Bronchial epithelial cell (primary cell): ENCODE data around the gene SLC22A2. TPM values are rescaled to one million over a fixed set of nuclear protein-coding genes. Genes with fewer than 3 reads are reported as not detected.

ENCODE experiments used
- DNase-seq: peaks from one replicate; pipeline ENCODE4 v3.0.0-alpha.2; 2010; ENCODE audit warnings: low read depth
- FAIRE-seq: peaks from 2 replicates; lab custom pipeline; 2011; peaks lifted over from hg19 to GRCh38; lab: Jason Lieb, UNC
- H3K27me3 ChIP-seq: 2 replicates; pipeline ENCODE4 v1.5.1; 2011; ENCODE audit warnings: low read length; ENCODE audit not compliant: control insufficient read depth, insufficient read depth
- H3K36me3 ChIP-seq: 2 replicates; pipeline ENCODE4 v1.5.1; 2011; ENCODE audit warnings: low read length; ENCODE audit not compliant: control insufficient read depth, insufficient read depth
- H3K4me3 ChIP-seq: 2 replicates; pipeline ENCODE4 v1.5.1; 2011; ENCODE audit warnings: mild to moderate bottlenecking, low read depth, low read length, control low read depth
- total RNA-seq: library from RNA; depleted of rRNA; stranded (reverse); fragments of >200 nt; gene quantifications from 2 replicates; pipeline ENCODE4 v1.2.1, GENCODE V29; 2014
- TF ChIP-seq, protein P1 (sequence below): IDR thresholded peaks from 2 replicates; pipeline ENCODE4 v1.5.1; 2011; ENCODE audit warnings: mild to moderate bottlenecking, moderate library complexity, low read length, control low read depth, inconsistent platforms; ENCODE audit not compliant: insufficient read depth, severe bottlenecking

SLC22A2 gene
- total RNA-seq, 1 donor from 2014 or later = not detected

GRCh38 chr6:160201061-160201460 is 57.6 kb downstream of the SLC22A2 start:
- no peak for DNase-seq
- FAIRE-seq = peak; percentile 28
- H3K4me3 ChIP-seq = no peak overlapping the region
- TF ChIP-seq, protein P1, sequence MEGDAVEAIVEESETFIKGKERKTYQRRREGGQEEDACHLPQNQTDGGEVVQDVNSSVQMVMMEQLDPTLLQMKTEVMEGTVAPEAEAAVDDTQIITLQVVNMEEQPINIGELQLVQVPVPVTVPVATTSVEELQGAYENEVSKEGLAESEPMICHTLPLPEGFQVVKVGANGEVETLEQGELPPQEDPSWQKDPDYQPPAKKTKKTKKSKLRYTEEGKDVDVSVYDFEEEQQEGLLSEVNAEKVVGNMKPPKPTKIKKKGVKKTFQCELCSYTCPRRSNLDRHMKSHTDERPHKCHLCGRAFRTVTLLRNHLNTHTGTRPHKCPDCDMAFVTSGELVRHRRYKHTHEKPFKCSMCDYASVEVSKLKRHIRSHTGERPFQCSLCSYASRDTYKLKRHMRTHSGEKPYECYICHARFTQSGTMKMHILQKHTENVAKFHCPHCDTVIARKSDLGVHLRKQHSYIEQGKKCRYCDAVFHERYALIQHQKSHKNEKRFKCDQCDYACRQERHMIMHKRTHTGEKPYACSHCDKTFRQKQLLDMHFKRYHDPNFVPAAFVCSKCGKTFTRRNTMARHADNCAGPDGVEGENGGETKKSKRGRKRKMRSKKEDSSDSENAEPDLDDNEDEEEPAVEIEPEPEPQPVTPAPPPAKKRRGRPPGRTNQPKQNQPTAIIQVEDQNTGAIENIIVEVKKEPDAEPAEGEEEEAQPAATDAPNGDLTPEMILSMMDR = no peak
- H3K36me3 ChIP-seq = no peaks in the 10 kb centered on the region
- H3K27me3 ChIP-seq = no peaks in the 10 kb centered on the region

DNA sequence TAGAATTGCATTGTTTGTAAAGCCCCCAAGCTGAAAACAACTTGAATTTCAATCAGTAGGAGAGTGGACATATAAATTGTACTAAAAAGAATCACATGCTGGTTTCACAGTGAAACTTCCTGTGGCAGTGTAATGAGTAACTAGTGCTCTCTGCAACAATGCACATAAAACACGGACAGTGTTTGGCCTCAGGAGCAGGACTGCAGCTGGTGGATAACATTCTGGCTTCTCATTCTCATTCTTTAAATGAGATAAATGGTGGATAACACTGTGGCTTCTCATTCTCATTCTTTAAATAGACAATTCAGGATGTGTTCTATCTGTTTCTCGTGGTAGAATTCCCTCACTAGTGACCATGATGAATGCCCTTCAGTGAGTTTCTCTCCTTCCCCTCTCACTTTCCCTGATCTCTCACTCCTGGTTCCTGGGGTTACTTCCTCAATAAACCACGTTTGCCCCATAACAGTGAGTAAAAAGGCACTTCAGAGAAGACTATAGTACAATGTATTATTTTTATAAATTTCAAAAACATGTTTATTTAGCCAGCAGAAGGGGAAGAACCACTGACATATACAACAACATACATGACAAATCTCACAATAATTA is 59.9 kb downstream of the SLC22A2 start:
- Histone ChIP-seq H3K27me3 (no peaks in the 10 kb centered on the region), H3K36me3 (no peaks in the 10 kb centered on the region), H3K4me3 (no peak overlapping the region)
- FAIRE-seq = no peak
- DNase-seq = no peak
- TF ChIP-seq, protein P1 = no peak

DNA sequence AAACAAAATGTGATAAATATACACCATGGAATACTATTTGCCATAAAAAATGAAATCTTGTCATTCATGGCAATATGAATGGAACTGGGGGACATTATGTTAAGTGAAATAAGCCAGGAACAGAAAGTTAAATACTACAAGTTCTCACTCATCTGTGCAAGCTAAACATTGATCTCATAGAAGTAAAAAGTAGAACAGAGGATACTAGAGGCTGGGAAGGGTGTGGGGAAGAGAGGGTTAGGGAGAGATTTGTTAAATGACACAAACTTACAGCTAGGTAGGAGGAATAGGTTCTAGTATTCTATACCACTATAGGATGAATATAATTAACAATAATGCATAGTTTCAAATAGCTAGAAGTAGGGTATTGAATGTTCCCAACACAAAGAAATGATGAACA is 61.0 kb downstream of the SLC22A2 start:
- no peaks in the 10 kb centered on the region for H3K27me3 ChIP-seq
- FAIRE-seq (no peak), DNase-seq (no peak)
- TF ChIP-seq, protein P1 = no peak
- H3K4me3 ChIP-seq = no peak overlapping the region
- no peaks in the 10 kb centered on the region for H3K36me3 ChIP-seq

DNA sequence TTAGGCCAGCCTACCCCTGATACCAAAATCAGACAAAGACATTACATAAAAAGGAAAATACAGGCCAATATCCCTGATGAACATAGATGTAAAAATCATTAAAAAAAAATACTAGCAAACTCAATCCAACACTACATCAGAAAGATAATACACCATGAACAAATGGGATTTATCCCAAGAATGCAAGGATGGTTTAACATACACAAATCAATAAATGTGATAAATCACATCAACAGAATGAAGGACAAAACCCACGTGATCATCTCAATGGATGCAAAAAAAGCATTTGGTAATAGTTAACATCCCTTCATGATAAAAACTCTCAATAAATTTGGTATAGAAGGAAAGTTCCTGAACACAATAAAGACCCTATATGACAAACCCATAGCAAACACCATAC is 63.8 kb downstream of the SLC22A2 start:
- Histone ChIP-seq H3K4me3 (no peak overlapping the region), H3K27me3 (no peaks in the 10 kb centered on the region), H3K36me3 (no peaks in the 10 kb centered on the region)
- TF ChIP-seq, protein P1 = no peak
- DNase-seq (no peak), FAIRE-seq (no peak)

DNA sequence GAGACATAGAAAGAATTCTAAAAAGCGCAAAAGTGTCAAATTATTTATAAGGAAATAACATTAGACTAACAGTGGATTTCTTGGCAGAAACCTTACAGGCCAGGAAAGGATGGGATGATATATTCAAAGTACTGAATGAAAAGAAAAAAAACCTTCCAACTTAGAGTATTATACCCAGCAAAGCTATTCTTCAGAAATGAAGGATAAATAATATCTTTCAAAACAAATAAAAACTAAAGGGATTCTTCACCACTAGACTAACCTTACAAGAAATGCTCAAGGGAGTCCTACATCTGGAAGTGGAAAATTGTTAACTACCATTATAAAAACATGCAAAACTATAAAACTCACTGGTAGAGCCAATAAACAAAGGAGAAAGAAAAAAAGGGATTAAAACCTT is 65.8 kb downstream of the SLC22A2 start:
- no peak for FAIRE-seq
- no peaks in the 10 kb centered on the region for H3K27me3 ChIP-seq
- DNase-seq = no peak

GRCh38 chr6:160190973-160191372 is 67.6 kb downstream of the SLC22A2 start:
- TF ChIP-seq, protein P1 = no peak

More for the DNA sequence above, 65.8 kb downstream of the SLC22A2 start:
- no peak overlapping the region for H3K4me3 ChIP-seq
- H3K36me3 ChIP-seq = no peaks in the 10 kb centered on the region
- TF ChIP-seq, protein P1 = no peak

More at GRCh38 chr6:160190973-160191372, 67.6 kb downstream of the SLC22A2 start:
- H3K27me3 ChIP-seq = no peaks in the 10 kb centered on the region
- DNase-seq (no peak), FAIRE-seq (no peak)
- H3K4me3 ChIP-seq = no peak overlapping the region
- no peaks in the 10 kb centered on the region for H3K36me3 ChIP-seq
